Hepatocyte (in vitro differentiated cells): ENCODE data around the gene PLXNB2.

Experiments used
- CTCF ChIP-seq: fragments of 200-600 bp; sonication (generic); IDR thresholded peaks from 2 replicates; pipeline ENCODE4 v1.5.1; 2016; ENCODE audit warnings: antibody characterized with exemption, mild to moderate bottlenecking; ENCODE audit not compliant: poor library complexity
- EZH2 ChIP-seq: fragments of 200-600 bp; sonication (generic); IDR thresholded peaks from 2 replicates; pipeline ENCODE4 v1.6.1; 2016; ENCODE audit warnings: antibody characterized with exemption, mild to moderate bottlenecking, borderline replicate concordance
- EZH2phosphoT487 ChIP-seq: fragments of 200-600 bp; sonication (generic); IDR thresholded peaks from one replicate; pipeline ENCODE4 v1.6.1; 2018; ENCODE audit warnings: antibody characterized with exemption, mild to moderate bottlenecking, low read depth, moderate library complexity; ENCODE audit not compliant: unreplicated experiment, severe bottlenecking

- TF ChIP-seq CTCF (peak; percentile 94), EZH2 (no peak), EZH2phosphoT487 (no peak)
These were observed 34.7 kb upstream of the PLXNB2 start for GRCh38 chr22:50341977-50342650.
